ENCODE data around the gene NKX1-1.
A peak's percentile ranks its signal among the peaks of the same experiment; 100 is the strongest.

GRCh38 chr4:1403177-1403583, 3.1 kb downstream of the NKX1-1 start:
- TF ChIP-seq CTCF (optimal IDR thresholded peaks at IDR 0.05 in 1 of 3, IDR thresholded peaks at IDR 0.05 in 1 of 3, conservative IDR thresholded peaks at IDR 0.05 in 1 of 3; ENCODE audit: extremely low read depth in 1 of 3, insufficient read depth in 2 of 3, low read length in 3 of 3) (no peak), EZH2 (IDR thresholded peaks at IDR 0.05; ENCODE audit: low read length) (peak; percentile 90)
